ENCODE measurements around the gene EFCAB9.

DNA sequence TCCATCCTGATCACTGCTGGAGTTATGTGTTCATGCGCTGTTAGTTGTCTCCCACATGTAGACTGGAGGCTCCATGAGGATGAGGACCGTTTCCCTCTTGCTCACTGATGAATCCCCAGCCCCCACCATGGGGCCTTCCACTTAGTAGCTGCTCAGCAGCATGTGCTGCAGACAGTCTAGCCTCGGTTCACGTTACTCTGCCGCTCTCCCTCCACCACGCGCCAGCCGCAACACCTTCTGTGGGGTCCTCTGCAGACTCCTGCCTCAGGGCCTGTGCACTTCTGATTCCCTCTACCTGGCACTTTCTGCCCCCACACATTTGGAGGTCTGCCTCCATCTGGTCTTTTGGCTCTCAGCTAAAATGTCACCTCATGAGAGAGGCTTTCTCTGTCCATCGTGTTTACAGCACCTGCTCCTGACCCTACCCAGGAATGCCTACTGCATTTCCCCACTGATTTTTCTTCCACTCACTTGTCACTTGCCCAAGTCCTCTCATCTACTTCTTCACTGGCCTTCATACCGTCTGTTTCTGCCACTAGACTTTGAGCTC, 42.2 kb upstream of the EFCAB9 start:
- TF ChIP-seq CTCF (conservative IDR thresholded peaks at IDR 0.05; ENCODE audit: low read length), result no peak
- no peak for TF ChIP-seq EZH2phosphoT487 (IDR thresholded peaks at IDR 0.05; ENCODE audit: borderline replicate concordance, low read depth, low read length)

Data from OCI-LY7 (cell line).